Measurements from ENCODE around the gene ARID4B.
A peak's percentile ranks its signal among the peaks of the same experiment; 100 is the strongest.

Gene ARID4B

DNA sequence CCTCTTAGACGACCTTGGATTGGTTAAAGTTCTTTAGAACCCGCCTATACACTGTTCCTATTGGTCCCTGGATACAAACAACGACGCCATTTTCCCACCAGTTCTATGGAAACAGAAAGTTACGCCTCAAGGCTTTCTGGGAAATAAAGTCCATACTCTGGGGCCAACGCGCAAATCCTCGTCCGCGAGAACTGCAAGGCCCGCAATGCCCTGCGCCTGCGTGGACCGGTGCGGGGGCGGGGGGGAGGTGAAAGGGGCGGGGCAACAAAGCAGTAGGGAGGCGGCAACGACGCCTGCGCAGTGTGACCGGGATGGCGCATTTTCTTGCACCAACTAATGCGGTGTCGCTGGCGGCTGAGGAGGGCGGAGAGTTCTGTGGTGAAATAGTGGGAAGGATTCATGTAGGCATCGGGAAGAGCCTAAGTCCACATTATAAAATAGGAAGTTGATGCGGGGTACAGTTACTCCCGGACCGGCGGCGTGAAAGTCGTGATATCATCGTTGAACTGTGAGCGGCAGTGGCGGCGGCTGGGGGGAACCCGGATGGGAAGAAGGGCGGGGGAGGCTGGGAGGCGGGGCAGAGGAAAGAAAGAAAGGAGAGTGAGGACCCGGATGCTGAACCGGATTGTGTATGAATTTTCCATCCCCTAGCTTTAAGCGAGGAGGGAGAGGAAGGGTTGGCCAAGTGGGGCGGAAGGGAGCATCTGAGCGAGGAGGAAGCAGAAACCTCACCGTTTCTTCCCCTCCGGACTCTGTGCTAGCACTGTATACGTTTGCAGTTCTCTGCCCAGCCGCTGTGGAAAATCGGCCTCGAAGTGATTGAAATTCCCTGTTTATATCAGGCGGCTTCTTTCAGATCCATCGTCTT is 526 bp upstream of the ARID4B start, which contains the start of gene GGPS1:
TSS of gene GGPS1 (plus strand) at position 300 of the 868 bp plus-strand sequence. CDS start 6,695 bp downstream, outside the sequence.
- H3K4me3 ChIP-seq (ENCODE audit: low read depth in 1 of 2, low read length in 2 of 2) = peak within 1 kb of the TSS; percentile 81
- peak within 1 kb of the TSS; percentile 83 for H2AFZ ChIP-seq (ENCODE audit: low read depth, low read length)
- DNase-seq = peak; percentile 98
- H4K20me1 ChIP-seq (ENCODE audit: insufficient read depth, low read length) = peaks cover 50% of the 10 kb centered on the region
- peak within 1 kb of the TSS; percentile 96 for H3K9ac ChIP-seq (ENCODE audit: low read depth, low read length)
- TF ChIP-seq EZH2 (IDR thresholded peaks at IDR 0.05; ENCODE audit: borderline replicate concordance, low read depth, low read length, severe bottlenecking) = no peak
- TF ChIP-seq, protein P1, sequence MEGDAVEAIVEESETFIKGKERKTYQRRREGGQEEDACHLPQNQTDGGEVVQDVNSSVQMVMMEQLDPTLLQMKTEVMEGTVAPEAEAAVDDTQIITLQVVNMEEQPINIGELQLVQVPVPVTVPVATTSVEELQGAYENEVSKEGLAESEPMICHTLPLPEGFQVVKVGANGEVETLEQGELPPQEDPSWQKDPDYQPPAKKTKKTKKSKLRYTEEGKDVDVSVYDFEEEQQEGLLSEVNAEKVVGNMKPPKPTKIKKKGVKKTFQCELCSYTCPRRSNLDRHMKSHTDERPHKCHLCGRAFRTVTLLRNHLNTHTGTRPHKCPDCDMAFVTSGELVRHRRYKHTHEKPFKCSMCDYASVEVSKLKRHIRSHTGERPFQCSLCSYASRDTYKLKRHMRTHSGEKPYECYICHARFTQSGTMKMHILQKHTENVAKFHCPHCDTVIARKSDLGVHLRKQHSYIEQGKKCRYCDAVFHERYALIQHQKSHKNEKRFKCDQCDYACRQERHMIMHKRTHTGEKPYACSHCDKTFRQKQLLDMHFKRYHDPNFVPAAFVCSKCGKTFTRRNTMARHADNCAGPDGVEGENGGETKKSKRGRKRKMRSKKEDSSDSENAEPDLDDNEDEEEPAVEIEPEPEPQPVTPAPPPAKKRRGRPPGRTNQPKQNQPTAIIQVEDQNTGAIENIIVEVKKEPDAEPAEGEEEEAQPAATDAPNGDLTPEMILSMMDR (IDR thresholded peaks at IDR 0.05; ENCODE audit: borderline replicate concordance, extremely low read depth, low read length, poor library complexity, severe bottlenecking) = no peak
- peak within 1 kb of the TSS; percentile 97 for H3K27ac ChIP-seq (ENCODE audit: low read length)
- no peaks in the 10 kb centered on the region for H3K9me3 ChIP-seq (ENCODE audit: insufficient read depth, low read length, severe bottlenecking)
- H3K36me3 ChIP-seq (ENCODE audit: insufficient read depth, low read length) = peaks cover 42% of the 10 kb centered on the region
- H3K27me3 ChIP-seq (ENCODE audit: insufficient read depth, low read length, poor library complexity) = no peaks in the 10 kb centered on the region
- peaks cover 92% of the 10 kb centered on the region for H3K79me2 ChIP-seq (ENCODE audit: insufficient read depth, low read length)
- peaks cover 62% of the 10 kb centered on the region for H3K4me1 ChIP-seq (ENCODE audit: insufficient read depth, low read length)
- ATAC-seq (ENCODE audit: insufficient read depth, low read depth) = peak; percentile 87
- H3K4me2 ChIP-seq (ENCODE audit: insufficient read depth, low read length) = peak within 1 kb of the TSS; percentile 83

DNA sequence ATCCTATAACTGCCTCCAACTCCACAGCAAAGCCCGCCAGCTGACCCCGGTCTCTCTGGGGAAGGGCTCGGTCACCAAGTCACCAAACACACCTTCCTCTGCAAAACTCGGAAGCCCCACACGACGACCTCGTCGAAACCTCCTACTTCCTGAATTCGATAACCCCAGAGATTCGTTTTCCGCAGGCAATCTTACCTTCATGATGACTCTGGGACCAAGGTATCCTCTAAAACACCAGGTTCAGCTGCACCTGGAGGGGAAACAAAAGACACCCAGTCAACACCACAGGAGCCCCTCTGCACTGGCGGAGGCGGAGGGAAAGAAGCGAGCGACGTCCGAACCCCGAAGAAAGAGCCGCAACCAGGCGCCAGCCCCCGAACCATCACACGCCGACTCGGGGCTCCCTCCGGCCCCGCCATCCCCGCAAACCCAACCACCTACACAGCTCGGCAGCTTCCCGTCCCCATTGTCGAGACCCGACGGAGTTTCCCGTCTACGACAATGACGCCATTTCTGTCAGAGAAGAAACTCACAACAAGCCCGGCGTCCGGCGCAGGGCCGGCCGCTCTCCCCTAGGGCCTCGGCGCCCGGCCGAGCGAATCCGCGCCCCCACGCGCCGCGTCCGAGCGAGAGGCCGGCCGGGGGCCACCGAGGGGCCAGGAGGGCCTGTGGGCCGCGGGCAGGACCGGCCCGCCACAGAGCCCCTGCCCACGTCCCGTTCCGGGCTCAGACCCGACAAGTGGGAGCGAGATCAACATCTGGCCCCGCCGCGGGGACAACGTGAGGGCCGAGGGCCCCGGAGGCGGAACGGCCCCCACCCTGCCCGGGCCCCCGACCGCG is 1.0 kb downstream of the ARID4B start:
- Histone ChIP-seq H3K9ac (ENCODE audit: low read depth, low read length) (peak overlapping the region; percentile 96), H4K20me1 (ENCODE audit: insufficient read depth, low read length) (peaks cover 55% of the 10 kb centered on the region), H3K79me2 (ENCODE audit: insufficient read depth, low read length) (peaks cover 92% of the 10 kb centered on the region), H3K4me2 (ENCODE audit: insufficient read depth, low read length) (peak overlapping the region; percentile 81), H3K4me1 (ENCODE audit: insufficient read depth, low read length) (peaks cover 67% of the 10 kb centered on the region), H2AFZ (ENCODE audit: low read depth, low read length) (peak overlapping the region; percentile 75), H3K27me3 (ENCODE audit: insufficient read depth, low read length, poor library complexity) (no peaks in the 10 kb centered on the region), H3K27ac (ENCODE audit: low read length) (peak overlapping the region; percentile 90), H3K4me3 (ENCODE audit: low read depth in 1 of 2, low read length in 2 of 2) (peak overlapping the region; percentile 40 to 68), H3K9me3 (ENCODE audit: insufficient read depth, low read length, severe bottlenecking) (no peaks in the 10 kb centered on the region), H3K36me3 (ENCODE audit: insufficient read depth, low read length) (peaks cover 51% of the 10 kb centered on the region)
- TF ChIP-seq EZH2 (IDR thresholded peaks at IDR 0.05; ENCODE audit: borderline replicate concordance, low read depth, low read length, severe bottlenecking) = no peak
- TF ChIP-seq, protein P1 (IDR thresholded peaks at IDR 0.05; ENCODE audit: borderline replicate concordance, extremely low read depth, low read length, poor library complexity, severe bottlenecking) = no peak
- ATAC-seq (ENCODE audit: insufficient read depth, low read depth) = 0 out of 3 replicates have a peak, but pooled peaks have one; percentile 0
- peak; percentile 48 for DNase-seq

- DNase-seq = no peak
- peaks cover 92% of the 10 kb centered on the region for H3K79me2 ChIP-seq (ENCODE audit: insufficient read depth, low read length)
- no peak for TF ChIP-seq EZH2 (IDR thresholded peaks at IDR 0.05; ENCODE audit: borderline replicate concordance, low read depth, low read length, severe bottlenecking)
- TF ChIP-seq, protein P1 (IDR thresholded peaks at IDR 0.05; ENCODE audit: borderline replicate concordance, extremely low read depth, low read length, poor library complexity, severe bottlenecking) = no peak
- H3K36me3 ChIP-seq (ENCODE audit: insufficient read depth, low read length) = peaks cover 52% of the 10 kb centered on the region
- peaks cover 59% of the 10 kb centered on the region for H3K4me1 ChIP-seq (ENCODE audit: insufficient read depth, low read length)
- no peaks in the 10 kb centered on the region for H3K9me3 ChIP-seq (ENCODE audit: insufficient read depth, low read length, severe bottlenecking)
- peaks cover 50% of the 10 kb centered on the region for H4K20me1 ChIP-seq (ENCODE audit: insufficient read depth, low read length)
- no peaks in the 10 kb centered on the region for H3K27me3 ChIP-seq (ENCODE audit: insufficient read depth, low read length, poor library complexity)
- H3K4me3 ChIP-seq (ENCODE audit: low read depth in 1 of 2, low read length in 2 of 2) = peak overlapping the region; percentile 40 to 68; a peak in 3 of 4 replicates
- peak overlapping the region; percentile 96 for H3K9ac ChIP-seq (ENCODE audit: low read depth, low read length)
- H3K4me2 ChIP-seq (ENCODE audit: insufficient read depth, low read length) = peak overlapping the region; percentile 81
- H2AFZ ChIP-seq (ENCODE audit: low read depth, low read length) = no peak overlapping the region
- no peak for ATAC-seq (ENCODE audit: insufficient read depth, low read depth)
- H3K27ac ChIP-seq (ENCODE audit: low read length) = peak overlapping the region; percentile 64; the same call in 1 of the 2 replicates
Observed at GRCh38 chr1:235325854-235326253, 2.1 kb downstream of the ARID4B start.

Data from DND-41 (cell line).